Gastrocnemius medialis (tissue), 4 donors: Measurements from ENCODE around the gene ITGA2B. TPM values are rescaled to one million over a fixed set of nuclear protein-coding genes. Genes with fewer than 3 reads are reported as not detected.

ENCODE experiments used
- ATAC-seq, 2 donors: fragments of 150-250 bp; one replicate each; pipeline ENCODE4 v1.9.1; 2016
- DNase-seq, 2 donors: peaks; one replicate each; pipeline ENCODE4 v3.0.0-alpha.2; 2019
- H3K27ac ChIP-seq, 4 donors: fragments of 200-600 bp; sonication (generic); 1 replicate in 1 of 4; 2 replicates in 3 of 4; pipeline ENCODE4 v1.5.1; 2016 to 2018; ENCODE audit warnings: mild to moderate bottlenecking in 2 of 4, moderate library complexity in 1 of 4
- H3K27me3 ChIP-seq, 3 donors: fragments of 200-600 bp; sonication (generic) in 2 of 3; 1 replicate in 1 of 3; 2 replicates in 2 of 3; pipeline versions ENCODE4 v1.5.1 to v1.6.0; 2016 to 2019; ENCODE audit warnings: mild to moderate bottlenecking in 1 of 3, moderate library complexity in 1 of 3
- H3K36me3 ChIP-seq, 2 donors: fragments of 200-600 bp; sonication (generic) in 1 of 2; one replicate each; pipeline ENCODE4 v1.5.1; 2017 to 2018
- H3K4me1 ChIP-seq, 2 donors: fragments of 200-600 bp; sonication (generic) in 1 of 2; one replicate each; pipeline ENCODE4 v1.5.1; 2016 to 2017; ENCODE audit warnings: mild to moderate bottlenecking in 2 of 2
- H3K4me3 ChIP-seq, 4 donors: fragments of 200-600 bp; sonication (generic) in 3 of 4; 1 replicate in 1 of 4; 2 replicates in 3 of 4; pipeline ENCODE4 v1.5.1; 2016 to 2019; ENCODE audit warnings: mild to moderate bottlenecking in 2 of 4
- H3K9me3 ChIP-seq, 3 donors: fragments of 200-600 bp; sonication (generic) in 2 of 3; 1 replicate in 1 of 3; 2 replicates in 2 of 3; pipeline ENCODE4 v1.5.1; 2016 to 2019
- CTCF ChIP-seq, 5 experiments: fragments of 450-650 bp in 3 of 5; fragments of 200-600 bp in 2 of 5; sonication (generic) in 2 of 5; IDR thresholded peaks in 4 of 5; conservative IDR thresholded peaks in 1 of 5; 1 replicate in 4 of 5; 2 replicates in 1 of 5; pipeline ENCODE4 v1.5.1; 2016 to 2019; ENCODE audit warnings: antibody characterized with exemption in 5 of 5, mild to moderate bottlenecking in 3 of 5, moderate library complexity in 3 of 5
- POLR2A ChIP-seq, 2 donors: fragments of 450-650 bp; IDR thresholded peaks; one replicate each; pipeline ENCODE4 v1.6.1; 2017; ENCODE audit warnings: antibody characterized with exemption in 2 of 2, mild to moderate bottlenecking in 2 of 2, moderate library complexity in 2 of 2
- in situ Hi-C, 4 donors: fragments of 200-750 bp; cut with MboI; loops; one replicate each; pipeline versions ENCODE4 v1.15.0 to v1.8.0; 2017; ENCODE audit warnings: low sequenced_read_pairs in 4 of 4
- intact Hi-C: fragments of 100-400 bp; cut with DNase I; formaldehyde crosslinking; loops from one replicate; pipeline ENCODE4 v1.15.1; 2023; ENCODE audit warnings: low total_unique reads
- total RNA-seq, 4 donors: library from RNA; depleted of rRNA; stranded (reverse); fragments of >200 nt; gene quantifications; one replicate each; pipeline versions ENCODE4 v1.1.0 to v1.2.3, GENCODE V29; 2016

Gene ITGA2B
- total RNA-seq, 4 donors from 2014 or later: 0.33 TPM; not detected in 3

- in situ Hi-C loops: loop anchor here in 1 of 4 donors (10.0 kb wide), 1 partner anchor 131 kb away; no protein-coding TSS in a partner anchor
These were observed 53.5 kb downstream of the ITGA2B start for GRCh38 chr17:44335968-44336367.

GRCh38 chr17:44335564-44335963 lies 53.9 kb downstream of the ITGA2B start:
- ATAC-seq (no peak), DNase-seq (no peak)
- intact Hi-C loops: no loop called here
- in situ Hi-C loops: loop anchor here in 1 of 4 donors (10.0 kb wide), 1 partner anchor 131 kb away; no protein-coding TSS in a partner anchor
- Histone ChIP-seq H3K27me3 (no peaks in the 10 kb centered on the region), H3K36me3 (no peaks in the 10 kb centered on the region), H3K9me3 (no peaks in the 10 kb centered on the region), H3K4me1 (peaks cover 0 to 5% of the 10 kb centered on the region in 2 donors), H3K27ac (no peak overlapping the region), H3K4me3 (no peak overlapping the region)
- TF ChIP-seq CTCF (IDR thresholded peaks at IDR 0.05 in 4 of 5, conservative IDR thresholded peaks at IDR 0.05 in 1 of 5): no peak
- no peak for TF ChIP-seq POLR2A (IDR thresholded peaks at IDR 0.05)

More at GRCh38 chr17:44335968-44336367, 53.5 kb downstream of the ITGA2B start:
- Histone ChIP-seq H3K4me3 (no peak overlapping the region), H3K9me3 (no peaks in the 10 kb centered on the region), H3K36me3 (no peaks in the 10 kb centered on the region), H3K27me3 (no peaks in the 10 kb centered on the region), H3K27ac (no peak overlapping the region), H3K4me1 (peaks cover 0 to 3% of the 10 kb centered on the region in 2 donors)
- TF ChIP-seq POLR2A (IDR thresholded peaks at IDR 0.05) (no peak), CTCF (IDR thresholded peaks at IDR 0.05 in 4 of 5, conservative IDR thresholded peaks at IDR 0.05 in 1 of 5) (no peak)
- no peak for DNase-seq
- ATAC-seq: no peak
- intact Hi-C loops: no loop called here

- intact Hi-C loops: no loop called here
These were observed 54.7 kb downstream of the ITGA2B start for GRCh38 chr17:44334727-44335126.

GRCh38 chr17:44334315-44334714 lies 55.1 kb downstream of the ITGA2B start:
- H3K4me3 ChIP-seq: no peak overlapping the region
- no peaks in the 10 kb centered on the region for H3K36me3 ChIP-seq
- in situ Hi-C loops: loop anchor here in 3 of 4 donors (5.0 to 10.0 kb wide), 3 partner anchors 122 to 132 kb away; no protein-coding TSS in a partner anchor
- intact Hi-C loops: no loop called here
- no peak for DNase-seq
- H3K27ac ChIP-seq: no peak overlapping the region
- TF ChIP-seq CTCF (IDR thresholded peaks at IDR 0.05 in 4 of 5, conservative IDR thresholded peaks at IDR 0.05 in 1 of 5) (no peak), POLR2A (IDR thresholded peaks at IDR 0.05) (no peak)
- no peak for ATAC-seq
- no peaks in the 10 kb centered on the region for H3K9me3 ChIP-seq
- H3K27me3 ChIP-seq: no peaks in the 10 kb centered on the region
- peaks cover 0 to 5% of the 10 kb centered on the region in 2 donors for H3K4me1 ChIP-seq

More at GRCh38 chr17:44334727-44335126, 54.7 kb downstream of the ITGA2B start:
- Histone ChIP-seq H3K27me3 (no peaks in the 10 kb centered on the region), H3K9me3 (no peaks in the 10 kb centered on the region), H3K4me3 (no peak overlapping the region), H3K27ac (no peak overlapping the region), H3K4me1 (peaks cover 0 to 5% of the 10 kb centered on the region in 2 donors), H3K36me3 (no peaks in the 10 kb centered on the region)
- DNase-seq: no peak
- no peak for ATAC-seq
- no peak for TF ChIP-seq POLR2A (IDR thresholded peaks at IDR 0.05)
- in situ Hi-C loops: loop anchor here in 3 of 4 donors (5.0 to 10.0 kb wide), 3 partner anchors 122 to 132 kb away; no protein-coding TSS in a partner anchor

GRCh38 chr17:44333371-44333770 lies 56.1 kb downstream of the ITGA2B start:
- Histone ChIP-seq H3K4me1 (peaks cover 0 to 5% of the 10 kb centered on the region in 2 donors), H3K27me3 (no peaks in the 10 kb centered on the region), H3K36me3 (no peaks in the 10 kb centered on the region), H3K4me3 (no peak overlapping the region), H3K27ac (no peak overlapping the region), H3K9me3 (no peaks in the 10 kb centered on the region)
- DNase-seq (peak in 1 of 2 donors; percentile 32), ATAC-seq (no peak)
- no peak for TF ChIP-seq POLR2A (IDR thresholded peaks at IDR 0.05)
- TF ChIP-seq CTCF (IDR thresholded peaks at IDR 0.05 in 4 of 5, conservative IDR thresholded peaks at IDR 0.05 in 1 of 5): no peak
- intact Hi-C loops: no loop called here
- in situ Hi-C loops: loop anchor here in 3 of 4 donors (5.0 to 10.0 kb wide), 3 partner anchors 121 to 131 kb away; no protein-coding TSS in a partner anchor
